Upper lobe of right lung (tissue), 1 donor: ENCODE data around the gene CD74. TPM values are rescaled to one million over a fixed set of nuclear protein-coding genes. Genes with fewer than 3 reads are reported as not detected.

Experiments
- ATAC-seq: fragments of 200-7000 bp; cut with Tn5 transposase; one replicate; pipeline ENCODE4 v1.9.1; 2020; ENCODE audit warnings: mild to moderate bottlenecking, moderate library complexity
- DNase-seq: peaks from one replicate; pipeline ENCODE4 v3.0.0-alpha.2; 2020
- H3K27ac ChIP-seq: fragments of 200-600 bp; one replicate; pipeline ENCODE4 v1.8.0; 2022
- H3K27me3 ChIP-seq: fragments of 200-600 bp; one replicate; pipeline ENCODE4 v1.8.0; 2022; ENCODE audit warnings: mild to moderate bottlenecking
- H3K36me3 ChIP-seq: fragments of 200-600 bp; one replicate; pipeline ENCODE4 v1.8.0; 2022
- H3K4me1 ChIP-seq: fragments of 200-600 bp; one replicate; pipeline ENCODE4 v1.8.0; 2022
- H3K4me3 ChIP-seq: fragments of 200-600 bp; one replicate; pipeline ENCODE4 v1.8.0; 2022; ENCODE audit warnings: mild to moderate bottlenecking
- H3K9me3 ChIP-seq: fragments of 200-600 bp; one replicate; pipeline ENCODE4 v1.8.0; 2022
- intact Hi-C: fragments of 100-400 bp; cut with DNase I; formaldehyde crosslinking; loops from one replicate; pipeline ENCODE4 v1.11.0; 2022
- total RNA-seq: library from RNA; stranded (reverse); fragmentation: NEBNext Ultra II Directional; extraction: Animal tissue kit (Norgen Biotek cat#: 25700); gene quantifications from one replicate; pipeline ENCODE4 v1.2.1, GENCODE V29; 2021
- TF ChIP-seq, protein P1 (sequence below): fragments of 200-600 bp; IDR thresholded peaks from one replicate; pipeline ENCODE4 v1.8.0; 2022; ENCODE audit warnings: antibody characterized with exemption
- donor health status: DM: no; HTN: yes; CAD: no; lungs with severe emphysema.

The CD74 gene
- total RNA-seq, 1 donor from 2014 or later, result 2,961 TPM

DNA sequence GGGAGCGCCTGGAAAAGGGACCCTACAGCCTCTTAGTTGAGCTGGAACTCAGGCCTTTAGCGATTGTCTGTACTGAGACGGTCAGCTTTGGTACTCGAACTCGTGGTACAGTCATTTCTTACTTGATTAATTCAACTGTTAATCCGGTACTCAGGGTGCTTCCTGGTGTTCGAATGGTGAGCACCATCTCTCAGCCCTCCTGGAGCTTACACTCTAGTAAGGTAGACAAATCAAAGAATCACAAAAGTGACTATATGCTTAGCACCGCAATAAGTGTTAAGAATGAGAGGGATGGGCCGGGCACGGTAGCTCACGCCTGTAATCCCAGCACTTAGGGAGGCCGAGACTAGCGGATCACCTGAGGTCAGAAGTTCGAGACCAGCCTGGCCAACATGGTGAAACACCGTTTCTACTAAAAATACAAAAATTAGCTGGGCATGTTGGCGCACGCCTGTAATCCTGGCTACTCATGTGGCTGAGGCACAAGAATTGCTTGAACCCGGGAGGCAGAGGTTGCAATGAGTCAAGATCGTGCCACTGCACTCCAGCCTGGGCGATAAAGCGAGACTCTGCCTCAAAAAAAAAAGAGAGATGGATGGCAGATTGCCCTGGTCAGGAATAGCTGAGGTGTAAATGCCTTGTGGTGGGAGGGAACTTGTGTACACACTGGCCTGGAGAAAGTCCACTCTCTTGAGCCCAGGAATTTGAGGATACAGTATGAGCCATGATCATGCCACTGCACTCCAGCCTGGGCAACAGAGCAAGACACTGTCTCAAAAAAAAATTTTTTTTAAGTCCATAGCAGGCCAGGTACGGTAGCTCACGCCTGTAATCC lies 54.2 kb downstream of the CD74 start:
- Histone ChIP-seq H3K9me3 (no peaks in the 10 kb centered on the region), H3K36me3 (peaks cover 27% of the 10 kb centered on the region), H3K4me1 (peaks cover 13% of the 10 kb centered on the region), H3K4me3 (peak overlapping the region; percentile 95), H3K27me3 (no peaks in the 10 kb centered on the region), H3K27ac (peak overlapping the region; percentile 27)
- ATAC-seq, result no peak
- DNase-seq, result no peak
- intact Hi-C loops, result loop anchor here (10.0 kb wide), 1 partner anchor 84 kb away; no protein-coding TSS in a partner anchor
- TF ChIP-seq, protein P1, sequence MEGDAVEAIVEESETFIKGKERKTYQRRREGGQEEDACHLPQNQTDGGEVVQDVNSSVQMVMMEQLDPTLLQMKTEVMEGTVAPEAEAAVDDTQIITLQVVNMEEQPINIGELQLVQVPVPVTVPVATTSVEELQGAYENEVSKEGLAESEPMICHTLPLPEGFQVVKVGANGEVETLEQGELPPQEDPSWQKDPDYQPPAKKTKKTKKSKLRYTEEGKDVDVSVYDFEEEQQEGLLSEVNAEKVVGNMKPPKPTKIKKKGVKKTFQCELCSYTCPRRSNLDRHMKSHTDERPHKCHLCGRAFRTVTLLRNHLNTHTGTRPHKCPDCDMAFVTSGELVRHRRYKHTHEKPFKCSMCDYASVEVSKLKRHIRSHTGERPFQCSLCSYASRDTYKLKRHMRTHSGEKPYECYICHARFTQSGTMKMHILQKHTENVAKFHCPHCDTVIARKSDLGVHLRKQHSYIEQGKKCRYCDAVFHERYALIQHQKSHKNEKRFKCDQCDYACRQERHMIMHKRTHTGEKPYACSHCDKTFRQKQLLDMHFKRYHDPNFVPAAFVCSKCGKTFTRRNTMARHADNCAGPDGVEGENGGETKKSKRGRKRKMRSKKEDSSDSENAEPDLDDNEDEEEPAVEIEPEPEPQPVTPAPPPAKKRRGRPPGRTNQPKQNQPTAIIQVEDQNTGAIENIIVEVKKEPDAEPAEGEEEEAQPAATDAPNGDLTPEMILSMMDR, result no peak

DNA sequence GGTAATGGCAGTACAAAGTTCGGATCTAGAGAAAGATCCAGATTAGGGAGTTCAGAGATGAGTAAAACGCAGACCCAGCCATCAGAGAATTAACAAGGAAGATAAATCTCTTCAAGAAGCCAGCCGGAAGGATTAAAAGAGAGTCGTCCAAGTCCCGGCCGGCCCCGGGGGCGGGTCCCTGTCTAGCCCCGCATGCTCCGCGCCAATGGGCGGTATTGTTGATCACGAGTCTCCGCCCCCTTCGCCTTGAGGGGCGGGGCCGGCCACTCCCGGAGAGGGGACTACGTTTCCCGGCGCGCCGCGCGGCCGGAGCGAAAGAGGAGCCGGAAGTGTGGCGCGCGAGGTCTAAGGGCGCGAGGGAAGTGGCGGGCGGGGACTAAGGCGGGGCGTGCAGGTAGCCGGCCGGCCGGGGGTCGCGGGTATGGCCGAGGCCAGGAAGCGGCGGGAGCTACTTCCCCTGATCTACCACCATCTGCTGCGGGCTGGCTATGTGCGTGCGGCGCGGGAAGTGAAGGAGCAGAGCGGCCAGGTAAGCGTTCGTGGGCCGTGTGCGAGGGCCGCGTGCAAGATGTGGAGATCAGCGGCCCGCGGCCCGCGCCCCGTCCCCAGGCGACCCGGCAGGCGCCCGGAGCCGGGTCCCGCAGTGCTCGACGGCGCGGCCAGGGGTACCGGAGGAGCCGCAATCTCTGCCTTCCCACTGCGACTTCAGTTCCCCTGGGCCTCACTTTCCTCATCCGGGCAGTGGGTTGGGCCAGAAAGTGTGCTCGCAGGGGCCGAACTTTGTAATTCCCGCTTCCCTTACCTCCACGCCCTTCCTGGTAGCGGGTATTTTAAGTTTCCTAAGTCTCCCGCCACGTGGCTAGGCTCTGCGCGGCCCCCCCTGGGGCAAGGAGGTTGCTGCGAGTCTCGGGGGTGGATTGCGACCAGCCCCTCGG lies 55.1 kb downstream of the CD74 start, which contains the start of gene TCOF1:
Gene TCOF1, plus strand, starts transcription at position 372 of the 935 bp plus-strand sequence. Its CDS starts 50 bp downstream, at position 422.
- TF ChIP-seq, protein P1, result no peak
- DNase-seq (peak; percentile 98), ATAC-seq (peak; percentile 98)
- peak within 1 kb of the TSS; percentile 53 for H3K27ac ChIP-seq
- no peaks in the 10 kb centered on the region for H3K27me3 ChIP-seq
- H3K4me1 ChIP-seq, result peaks cover 13% of the 10 kb centered on the region
- intact Hi-C loops, result loop anchor here (10.0 kb wide), 1 partner anchor 83 kb away; no protein-coding TSS in a partner anchor
- H3K36me3 ChIP-seq, result peaks cover 18% of the 10 kb centered on the region
- H3K9me3 ChIP-seq, result no peaks in the 10 kb centered on the region
- peak within 1 kb of the TSS; percentile 95 for H3K4me3 ChIP-seq

DNA sequence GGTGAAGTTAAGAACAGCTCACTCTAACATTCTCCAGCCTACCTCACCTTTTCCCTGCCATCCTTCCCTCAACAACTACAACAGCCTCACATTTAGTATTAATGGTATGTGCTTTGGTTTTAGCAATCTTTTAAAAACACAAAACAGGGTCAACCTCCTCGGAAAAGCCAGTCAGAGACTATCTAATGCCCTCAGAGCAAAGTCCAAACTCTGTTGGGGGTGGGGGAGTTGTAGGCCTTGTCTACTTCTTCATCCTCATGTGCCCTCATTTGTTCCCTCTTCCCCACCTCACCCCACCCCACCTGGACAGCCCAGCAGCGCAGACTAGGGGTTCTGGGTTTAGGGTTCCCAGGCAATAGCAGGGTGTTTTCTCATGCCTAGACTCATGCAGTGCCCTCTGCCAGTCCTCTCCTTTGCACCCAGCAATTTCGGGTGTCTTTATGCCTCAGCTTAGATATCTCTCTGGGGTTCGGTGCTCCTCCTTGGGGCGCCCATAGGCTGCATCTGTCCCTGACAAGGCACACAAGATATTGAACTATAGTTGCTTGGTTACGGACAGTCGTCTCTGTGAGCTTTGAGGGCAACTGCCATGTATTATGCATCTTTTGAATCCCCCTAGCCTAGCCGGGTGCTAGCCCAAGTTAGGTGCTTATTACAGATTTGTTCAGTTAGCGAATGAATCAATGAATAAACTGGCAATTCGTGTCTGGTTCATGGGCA lies 56.0 kb downstream of the CD74 start:
- H3K27ac ChIP-seq, result peak overlapping the region; percentile 53
- peak overlapping the region; percentile 95 for H3K4me3 ChIP-seq
- DNase-seq, result no peak
- ATAC-seq, result no peak
- H3K9me3 ChIP-seq, result no peaks in the 10 kb centered on the region
- no peaks in the 10 kb centered on the region for H3K27me3 ChIP-seq
- H3K4me1 ChIP-seq, result peaks cover 13% of the 10 kb centered on the region
- TF ChIP-seq, protein P1, result no peak
- intact Hi-C loops, result loop anchor here (10.0 kb wide), 1 partner anchor 82 kb away; no protein-coding TSS in a partner anchor
- peaks cover 10% of the 10 kb centered on the region for H3K36me3 ChIP-seq

DNA sequence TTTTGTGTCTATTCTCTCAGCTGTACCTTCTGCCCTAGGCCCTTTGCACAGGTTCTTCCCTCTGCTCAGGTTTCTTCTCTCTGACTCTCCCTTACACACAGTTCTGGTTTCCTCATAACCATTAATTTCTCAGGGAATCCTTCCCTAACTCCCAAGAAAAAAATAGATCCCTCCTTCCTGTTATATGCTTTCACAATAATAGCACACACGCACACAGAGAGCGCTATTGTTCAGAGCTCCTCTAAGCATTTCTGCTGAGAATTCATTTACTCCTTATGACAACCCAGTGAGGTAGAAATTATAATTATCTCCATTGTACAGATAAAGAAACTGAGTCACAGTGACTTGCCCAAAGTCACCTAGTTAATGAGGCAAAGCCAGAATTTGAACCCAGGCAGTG lies 56.9 kb downstream of the CD74 start:
- Histone ChIP-seq H3K36me3 (peaks cover under 1% of the 10 kb centered on the region), H3K27me3 (no peaks in the 10 kb centered on the region), H3K9me3 (no peaks in the 10 kb centered on the region), H3K4me3 (no peak overlapping the region), H3K4me1 (peaks cover 13% of the 10 kb centered on the region), H3K27ac (no peak overlapping the region)
- TF ChIP-seq, protein P1, result no peak
- intact Hi-C loops, result loop anchor here (10.0 kb wide), 1 partner anchor 81 kb away; no protein-coding TSS in a partner anchor
- no peak for DNase-seq
- ATAC-seq, result no peak
